GM18498 (cell line): ENCODE results near the gene AJM1.
"Not testable (repeated sequence)": the region's sequence is repeated elsewhere in the genome, so short reads cannot be mapped to it uniquely, and the experiment has no call there.

Experiments
- ATAC-seq: cut with Tn5 transposase; IDR thresholded peaks from one replicate; pipeline ENCODE4 v1.9.1; 2021; ENCODE audit warnings: mild to moderate bottlenecking, moderate library complexity; ENCODE audit not compliant: unreplicated experiment

AJM1 gene

GRCh38 chr9:136829981-136830885 lies 12.0 kb upstream of the AJM1 start:
- ATAC-seq = no peak

DNA sequence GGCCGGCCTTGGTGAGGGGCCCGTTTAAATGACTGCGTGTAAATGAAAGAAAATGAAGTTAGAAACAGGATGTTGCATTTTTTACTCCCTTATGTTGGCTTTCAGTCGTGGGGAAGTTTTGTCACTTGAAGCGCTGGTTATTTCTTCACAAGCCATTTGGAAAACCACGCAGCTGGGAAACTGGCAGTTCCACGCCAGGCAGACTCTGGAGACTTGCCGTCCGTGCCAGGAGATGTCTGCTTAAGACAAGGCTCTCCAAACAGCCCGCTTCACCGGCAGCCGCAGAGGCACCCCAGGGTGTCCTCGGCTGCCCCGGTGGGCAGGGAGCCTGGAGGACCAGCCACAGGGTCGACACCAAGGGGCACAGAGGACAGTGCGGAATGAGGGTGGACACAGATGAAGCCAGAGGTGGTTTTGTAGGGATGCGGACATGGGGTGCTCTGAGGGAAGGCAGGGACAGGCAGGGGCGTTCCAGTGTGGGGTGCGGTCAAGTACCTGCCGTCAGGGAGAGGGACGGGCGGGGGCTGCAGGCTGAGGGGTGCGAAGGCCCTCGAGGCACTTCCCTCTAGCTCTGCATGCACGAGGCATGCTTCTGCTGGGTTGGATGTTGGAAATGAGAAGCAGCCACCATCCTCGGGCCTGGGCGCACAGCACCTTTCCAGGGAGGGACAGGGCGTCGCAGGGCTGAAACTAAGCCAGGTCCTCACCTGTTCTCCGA lies 11.1 kb upstream of the AJM1 start:
- no peak for ATAC-seq

GRCh38 chr9:136831720-136832104 lies 10.6 kb upstream of the AJM1 start:
- no peak for ATAC-seq

GRCh38 chr9:136832581-136832980 lies 9.7 kb upstream of the AJM1 start:
- no peak for ATAC-seq

GRCh38 chr9:136833381-136834048 lies 8.8 kb upstream of the AJM1 start:
- not testable (repeated sequence) for ATAC-seq

- ATAC-seq = no peak
These were observed 6.9 kb upstream of the AJM1 start for GRCh38 chr9:136835162-136835931.

- no peak for ATAC-seq
These were observed 6.1 kb upstream of the AJM1 start for GRCh38 chr9:136835932-136836904.

DNA sequence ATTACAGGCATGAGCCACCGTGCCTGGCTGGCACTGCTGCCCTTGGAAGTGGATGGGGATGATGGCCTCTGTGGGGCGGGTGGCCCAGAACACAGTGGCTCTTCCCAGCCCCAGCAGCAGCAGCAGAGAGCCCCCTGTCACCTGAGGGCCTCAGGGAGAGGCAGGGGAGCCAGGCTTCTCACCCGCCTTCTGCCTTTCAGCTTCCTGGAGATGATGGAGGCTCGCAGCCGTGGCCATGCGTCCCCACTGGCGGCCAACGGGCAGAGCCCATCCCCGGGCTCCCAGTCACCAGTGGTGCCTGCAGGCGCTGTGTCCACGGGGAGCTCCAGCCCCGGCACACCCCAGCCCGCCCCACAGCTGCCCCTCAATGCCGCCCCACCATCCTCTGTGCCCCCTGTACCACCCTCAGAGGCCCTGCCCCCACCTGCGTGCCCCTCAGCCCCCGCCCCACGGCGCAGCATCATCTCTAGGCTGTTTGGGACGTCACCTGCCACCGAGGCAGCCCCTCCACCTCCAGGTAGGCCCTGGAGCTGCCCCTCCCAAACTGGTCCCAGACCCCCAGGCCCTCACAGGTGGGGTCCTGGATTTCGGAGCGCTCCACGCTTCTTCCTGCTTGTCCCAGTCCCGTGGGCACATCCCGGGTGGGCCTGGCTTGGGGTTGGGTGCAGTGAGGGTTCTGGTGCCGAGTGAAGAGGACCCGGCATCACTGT lies 5.0 kb upstream of the AJM1 start:
- ATAC-seq = no peak

- ATAC-seq = not testable (repeated sequence)
These were observed 4.4 kb upstream of the AJM1 start for GRCh38 chr9:136837856-136838277.

DNA sequence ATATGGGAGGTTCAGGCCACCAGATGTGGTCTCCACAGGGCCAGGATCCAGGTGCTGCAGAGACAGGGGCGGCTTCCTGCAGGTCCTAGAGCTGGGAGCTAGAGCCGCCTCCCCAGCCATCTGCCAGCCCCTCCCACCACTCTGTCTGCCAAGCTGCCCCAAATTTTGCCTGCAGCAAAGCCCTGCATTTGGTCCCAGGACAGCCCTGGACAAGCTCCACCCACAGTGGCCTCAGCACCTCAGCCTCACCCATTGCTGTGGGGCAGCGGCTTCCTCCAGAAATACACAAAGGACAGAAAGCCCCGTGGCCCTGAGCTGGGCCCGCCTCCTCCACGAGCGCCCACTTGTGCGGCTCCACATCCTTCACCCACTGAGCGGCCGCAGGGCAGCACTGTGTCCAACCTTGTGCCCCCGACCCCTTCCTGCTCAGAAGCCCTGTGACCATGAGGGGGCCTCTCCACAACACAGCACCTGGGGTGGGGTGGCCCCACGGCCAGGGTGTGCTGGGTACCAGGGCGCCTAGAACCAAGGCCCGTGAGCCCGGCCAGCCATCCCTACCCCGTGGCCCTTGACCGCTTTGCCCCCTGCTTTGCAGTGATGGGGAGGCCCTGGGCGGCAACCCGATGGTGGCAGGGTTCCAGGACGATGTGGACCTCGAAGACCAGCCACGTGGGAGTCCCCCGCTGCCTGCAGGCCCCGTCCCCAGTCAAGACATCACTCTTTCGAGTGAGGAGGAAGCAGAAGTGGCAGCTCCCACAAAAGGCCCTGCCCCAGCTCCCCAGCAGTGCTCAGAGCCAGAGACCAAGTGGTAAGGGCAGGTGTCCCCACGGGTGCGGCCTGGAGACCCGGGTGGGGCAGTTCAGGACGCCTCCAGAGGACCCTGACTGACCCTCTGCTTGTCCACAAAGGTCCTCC lies 3.7 kb upstream of the AJM1 start:
- no peak for ATAC-seq

DNA sequence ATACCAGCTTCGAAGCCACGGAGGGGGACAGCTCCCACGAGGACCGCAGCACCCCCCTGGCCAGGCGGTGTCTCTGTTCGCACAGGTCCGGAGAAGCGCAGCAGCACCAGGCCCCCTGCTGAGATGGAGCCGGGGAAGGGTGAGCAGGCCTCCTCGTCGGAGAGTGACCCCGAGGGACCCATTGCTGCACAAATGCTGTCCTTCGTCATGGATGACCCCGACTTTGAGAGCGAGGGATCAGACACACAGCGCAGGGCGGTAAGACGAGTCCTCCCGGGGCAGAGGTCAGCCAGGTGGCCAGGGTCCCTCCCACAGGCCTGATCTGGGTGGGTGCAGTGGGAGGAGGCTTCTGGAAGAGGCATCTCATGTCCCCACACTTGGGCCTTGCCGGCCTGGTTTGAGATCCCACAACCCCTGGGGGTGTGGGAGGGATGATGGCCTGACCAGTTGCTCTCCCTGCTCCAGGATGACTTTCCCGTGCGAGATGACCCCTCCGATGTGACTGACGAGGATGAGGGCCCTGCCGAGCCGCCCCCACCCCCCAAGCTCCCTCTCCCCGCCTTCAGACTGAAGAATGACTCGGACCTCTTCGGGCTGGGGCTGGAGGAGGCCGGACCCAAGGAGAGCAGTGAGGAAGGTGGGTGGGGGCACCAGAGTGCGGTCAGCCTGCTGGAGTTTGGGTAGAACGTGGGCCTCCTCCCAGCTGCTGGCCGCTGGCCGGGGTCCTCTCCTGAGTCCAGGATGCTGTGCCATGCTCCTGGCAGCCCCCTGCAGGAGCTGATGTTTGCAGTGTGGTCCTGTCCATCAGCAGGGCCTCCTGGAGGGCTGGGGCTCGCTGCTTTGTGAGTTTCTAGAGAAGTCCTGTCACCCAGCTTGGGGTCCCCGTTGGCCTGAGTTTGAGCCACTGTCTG lies 2.8 kb upstream of the AJM1 start:
- no peak for ATAC-seq

- ATAC-seq = no peak
These were observed 2.0 kb upstream of the AJM1 start for GRCh38 chr9:136840140-136840876.

GRCh38 chr9:136840877-136841645 lies 1.2 kb upstream of the AJM1 start:
- ATAC-seq = no peak

DNA sequence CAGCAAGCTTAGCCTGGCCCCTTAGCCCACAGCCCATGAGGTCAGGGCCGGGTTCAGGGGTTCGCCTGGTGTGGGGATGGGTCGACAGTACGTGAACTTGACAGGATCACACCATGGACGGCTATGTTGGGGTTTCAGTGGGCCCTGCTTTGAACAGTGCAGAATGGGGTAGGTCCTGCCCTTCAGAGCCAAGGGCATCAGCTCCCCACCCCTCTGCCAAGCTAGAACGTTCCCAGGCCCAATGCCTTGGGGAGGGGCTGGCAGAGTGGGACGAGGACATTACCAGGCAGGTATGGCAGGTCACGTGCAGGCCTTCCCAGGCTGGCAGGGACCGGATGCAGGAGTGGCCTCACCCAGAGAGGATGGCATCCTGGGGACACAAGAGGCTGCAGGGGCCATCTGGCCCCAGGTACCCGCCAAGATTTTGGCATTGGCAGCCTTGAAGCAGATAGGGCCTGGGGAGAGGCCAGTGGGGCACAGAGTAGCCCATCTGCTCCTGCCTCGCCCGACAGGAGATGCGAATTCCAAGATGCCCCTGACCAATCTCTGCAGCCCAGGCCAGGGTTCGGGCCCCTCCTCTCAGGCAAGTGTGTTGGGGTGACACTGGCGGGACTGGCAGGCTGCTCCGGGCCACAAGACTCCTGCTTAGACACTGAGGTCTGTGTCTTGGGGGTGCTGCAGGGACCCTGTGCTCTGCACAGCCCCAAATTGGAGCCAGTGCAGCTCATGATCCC lies 465 bp upstream of the AJM1 start:
- not testable (repeated sequence) for ATAC-seq
